SK-N-MC (cell line): Measurements from ENCODE around the gene ZNF184.

ENCODE experiments used
- EZH2 ChIP-seq: fragments of 200-600 bp; sonication (generic); IDR thresholded peaks from one replicate; pipeline ENCODE4 v1.6.1; 2017; ENCODE audit warnings: antibody characterized with exemption
- FOXP2 ChIP-seq: optimal IDR thresholded peaks from 2 replicates; pipeline ENCODE3; 2011; ENCODE audit warnings: mild to moderate bottlenecking, moderate library complexity; ENCODE audit not compliant: insufficient read depth; ENCODE audit errors: extremely low read length, control extremely low read depth
- POLR2AphosphoS5 ChIP-seq: IDR thresholded peaks from 2 replicates; pipeline ENCODE4 v1.6.1; 2012; ENCODE audit warnings: mild to moderate bottlenecking, low read depth, low read length, borderline replicate concordance

DNA sequence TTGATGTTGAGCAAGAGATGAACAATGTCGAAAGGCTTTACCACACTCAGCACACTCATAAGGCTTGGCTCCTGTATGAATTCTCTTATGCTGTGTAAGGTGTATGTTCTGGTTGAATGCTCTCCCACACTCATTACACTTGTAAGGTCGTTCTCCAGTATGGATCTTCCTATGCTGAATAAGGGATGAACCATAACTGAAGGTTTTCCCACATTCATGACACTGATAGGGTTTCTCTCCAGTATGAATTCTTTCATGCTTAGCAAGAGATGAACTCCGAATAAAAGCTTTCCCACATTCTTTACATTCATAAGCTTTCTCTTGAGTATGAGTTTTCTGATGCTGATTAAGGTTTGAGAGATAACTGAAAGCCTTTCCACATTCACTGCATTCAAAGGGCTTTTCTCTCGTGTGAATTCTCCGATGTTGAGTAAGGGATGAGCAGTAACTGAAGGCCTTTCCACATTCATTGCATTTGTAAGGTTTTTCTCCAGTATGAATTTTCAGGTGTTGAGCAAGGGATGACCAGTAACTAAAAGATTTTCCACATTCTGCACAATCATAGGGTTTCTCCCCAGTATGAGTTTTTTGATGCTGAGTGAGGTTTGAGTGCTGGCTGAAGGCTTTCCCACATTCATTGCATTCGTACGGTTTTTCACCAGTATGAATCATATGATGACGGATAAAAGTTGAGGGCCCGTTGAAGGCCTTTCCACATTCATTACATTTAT, 21.1 kb downstream of the ZNF184 start:
- TF ChIP-seq EZH2, result no peak
- TF ChIP-seq POLR2AphosphoS5, result no peak
- TF ChIP-seq FOXP2, result no peak
